Fibroblast of peridontal ligament (primary cell): ENCODE results near the gene UBE3B.

ENCODE experiments used
- DNase-seq: peaks from one replicate; pipeline ENCODE4 v3.0.0-alpha.2; 2010; ENCODE audit errors: extremely low read depth

Gene UBE3B

GRCh38 chr12:109475993-109476806 is 1.2 kb upstream of the UBE3B start:
- peak; percentile 60 for DNase-seq

DNA sequence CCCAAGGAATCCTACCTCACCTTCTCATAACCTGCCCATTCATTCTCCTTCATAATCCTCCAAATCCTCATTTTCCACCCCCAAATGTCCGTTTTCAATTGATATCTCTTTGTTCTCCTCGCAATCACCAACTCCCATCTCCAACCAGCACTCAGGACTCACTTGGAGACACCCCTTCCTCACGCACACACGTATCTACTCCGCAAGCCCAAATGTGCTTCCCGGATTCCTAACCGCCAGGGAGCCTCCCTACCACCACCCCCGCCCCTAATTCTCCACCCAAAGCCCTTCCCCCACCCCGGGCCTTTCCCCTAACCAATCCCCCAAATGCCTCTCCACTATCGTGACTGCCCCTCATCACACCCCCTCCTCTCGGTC is 638 bp upstream of the UBE3B start:
- peak; percentile 35 for DNase-seq

GRCh38 chr12:109477963-109478315 is 505 bp downstream of the UBE3B start:
- DNase-seq: no peak

- no peak for DNase-seq
Measured at GRCh38 chr12:109479761-109480160, 2.3 kb downstream of the UBE3B start.

DNA sequence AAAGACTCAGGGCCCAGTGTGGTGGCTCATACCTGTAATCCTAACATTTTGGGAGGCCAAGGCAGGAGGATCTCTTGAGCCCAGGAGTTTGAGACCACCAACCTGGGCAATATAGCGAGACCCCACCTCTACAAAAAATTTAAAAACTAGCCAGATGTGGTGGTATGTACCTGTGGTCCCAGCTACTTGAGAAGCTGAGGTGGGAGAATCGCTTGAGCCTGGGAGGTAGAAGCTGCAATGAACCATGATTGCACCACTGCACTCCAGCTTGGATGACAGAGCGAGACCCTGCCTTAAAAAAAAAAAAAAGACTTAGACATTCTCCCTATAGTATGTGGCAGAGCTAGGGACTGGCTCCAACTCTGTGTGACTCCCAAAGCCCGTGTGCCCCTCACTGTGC is 2.9 kb downstream of the UBE3B start:
- DNase-seq: no peak

DNA sequence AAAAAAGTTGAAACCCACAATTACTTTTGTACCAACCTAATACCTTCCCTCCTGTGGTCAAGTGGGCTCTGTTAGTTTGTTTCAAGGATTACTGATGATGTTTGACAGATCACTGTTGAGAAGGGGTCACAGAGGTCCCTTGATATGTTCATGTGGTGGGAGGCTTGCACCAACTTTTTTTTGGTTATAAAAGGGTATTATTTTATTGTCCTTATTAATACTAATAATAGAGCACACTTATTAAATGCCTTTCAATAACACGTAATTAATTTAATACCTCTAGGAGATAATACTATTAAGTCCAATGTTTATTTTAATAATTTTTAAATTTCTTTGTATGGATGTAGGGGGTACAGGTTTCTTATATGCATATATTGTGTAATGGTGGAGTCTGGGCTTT is 4.4 kb downstream of the UBE3B start:
- no peak for DNase-seq

GRCh38 chr12:109482491-109482890 is 5.1 kb downstream of the UBE3B start:
- DNase-seq: no peak

DNA sequence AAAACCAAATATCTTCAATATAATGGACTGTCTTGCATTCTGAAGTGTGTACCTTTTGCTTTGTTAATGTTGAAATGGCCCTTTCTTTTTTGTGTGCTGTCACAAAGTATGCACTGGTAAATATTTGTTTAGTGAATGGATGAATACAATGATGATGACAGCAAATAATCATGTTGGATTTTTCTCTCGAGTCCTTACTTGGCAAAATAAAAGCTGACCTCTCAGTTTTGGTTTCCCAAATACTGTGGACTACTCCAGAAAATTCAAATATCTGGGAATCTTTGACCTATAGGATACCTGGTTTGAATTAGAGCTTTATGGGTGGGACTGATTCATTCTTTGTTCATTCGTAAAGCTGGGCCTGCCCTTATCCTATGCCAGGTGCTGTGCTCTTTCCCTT is 5.5 kb downstream of the UBE3B start:
- no peak for DNase-seq

DNA sequence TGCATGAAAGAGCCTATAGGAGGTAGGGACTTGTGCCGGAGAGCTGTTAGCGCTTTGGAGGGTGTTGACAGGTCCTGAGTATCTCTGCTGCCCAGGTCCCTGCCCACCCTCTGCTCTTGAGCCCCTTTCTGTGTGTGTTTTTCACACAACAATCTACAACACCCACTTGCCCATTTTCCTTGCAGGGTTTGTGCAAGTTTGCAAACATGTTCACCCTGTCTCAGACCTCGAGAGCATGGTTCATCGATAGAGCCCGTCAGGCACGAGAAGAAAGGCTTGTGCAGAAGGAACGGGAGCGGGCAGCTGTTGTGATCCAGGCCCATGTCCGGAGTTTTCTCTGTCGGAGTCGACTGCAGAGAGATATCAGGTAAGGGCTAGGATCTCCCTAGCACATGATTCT is 5.9 kb downstream of the UBE3B start:
- DNase-seq: no peak

DNA sequence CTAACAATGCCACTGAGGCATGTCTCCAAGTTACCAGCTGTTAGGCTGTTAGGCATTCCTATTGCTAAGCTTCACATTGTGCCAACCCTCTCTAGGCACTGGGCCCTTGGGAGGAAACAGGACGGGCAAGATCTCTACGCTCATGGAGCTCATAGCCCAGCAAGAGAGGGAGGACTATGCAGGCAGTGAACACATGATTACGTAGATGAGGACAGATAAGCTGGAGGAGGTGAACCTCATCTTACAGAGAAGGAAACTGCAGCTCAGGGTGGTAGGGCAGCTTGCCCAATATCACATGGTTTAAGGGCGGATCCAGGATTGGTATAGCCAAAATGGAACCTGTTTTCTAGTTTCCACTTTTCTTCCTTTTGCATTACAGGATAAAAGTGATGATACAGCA is 7.8 kb downstream of the UBE3B start:
- DNase-seq: no peak

DNA sequence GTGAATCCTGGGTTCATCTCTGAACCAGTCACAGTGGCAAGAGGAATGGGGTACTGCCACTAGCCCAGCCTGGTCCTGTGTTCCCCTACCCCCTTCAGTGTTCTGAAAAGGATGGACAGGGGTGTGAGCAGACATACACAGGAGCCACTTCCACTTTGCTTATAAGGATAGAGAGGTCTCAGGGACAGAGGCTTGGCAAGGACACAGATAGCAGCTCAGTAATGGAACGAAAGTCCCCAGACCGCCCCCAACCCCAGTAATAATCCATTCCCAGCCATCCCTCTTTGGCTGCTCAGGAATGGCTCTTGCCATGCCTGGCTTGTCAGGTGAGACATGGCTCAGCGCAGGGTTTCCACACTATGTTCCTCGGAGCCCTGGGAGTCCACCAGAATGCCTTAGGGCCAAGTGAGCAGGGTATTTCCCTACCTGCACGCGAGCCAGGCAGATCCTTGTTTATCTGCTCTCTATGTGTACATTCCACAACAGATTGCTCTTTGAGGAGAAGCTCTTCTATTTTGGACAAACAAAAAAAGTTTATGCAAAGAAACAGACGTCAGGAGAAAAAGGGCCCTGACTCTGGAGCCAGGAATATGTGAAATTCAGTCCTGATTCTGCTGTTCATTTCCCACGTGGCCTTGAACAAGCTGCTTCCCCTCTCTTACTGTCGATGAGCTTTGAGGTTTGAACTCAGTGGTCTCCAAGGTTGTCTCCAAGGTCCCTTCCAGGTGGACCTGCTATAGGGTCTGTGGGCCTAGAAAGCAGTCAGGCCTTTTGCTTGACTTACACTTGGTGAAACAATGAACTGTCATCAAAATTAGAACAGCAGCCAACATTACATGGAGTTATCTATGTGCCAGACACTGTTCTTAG is 10.0 kb downstream of the UBE3B start:
- no peak for DNase-seq

DNA sequence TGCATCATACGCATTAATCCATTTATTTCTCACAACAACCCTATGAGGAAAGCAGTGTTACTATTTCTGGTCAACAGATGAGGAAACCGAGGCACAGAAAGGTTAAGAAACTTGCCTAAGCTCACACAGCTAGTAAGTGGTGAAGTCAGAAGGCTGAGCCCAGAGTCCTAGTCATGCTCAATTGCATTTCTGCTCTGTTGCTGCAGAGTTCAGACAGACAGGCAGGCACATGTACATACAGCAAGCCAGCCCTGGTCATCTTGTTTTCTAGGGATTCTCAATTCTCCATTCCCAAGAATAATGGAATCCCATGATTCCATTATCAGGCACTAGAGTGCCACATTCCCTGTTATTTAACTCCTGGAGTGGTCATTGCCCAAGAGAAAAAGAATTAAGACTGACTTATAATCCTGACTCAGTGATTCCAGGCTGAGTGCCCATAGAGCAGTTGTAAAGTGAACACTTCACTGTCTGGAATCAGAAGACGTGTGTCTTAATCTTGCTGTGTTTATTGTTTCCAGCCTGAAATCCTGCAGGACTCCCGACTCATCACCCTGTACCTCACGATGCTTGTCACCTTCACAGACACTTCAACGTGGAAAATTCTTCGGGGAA is 10.7 kb downstream of the UBE3B start:
- peak; percentile 30 for DNase-seq

GRCh38 chr12:109489016-109489954 is 11.9 kb downstream of the UBE3B start:
- no peak for DNase-seq

DNA sequence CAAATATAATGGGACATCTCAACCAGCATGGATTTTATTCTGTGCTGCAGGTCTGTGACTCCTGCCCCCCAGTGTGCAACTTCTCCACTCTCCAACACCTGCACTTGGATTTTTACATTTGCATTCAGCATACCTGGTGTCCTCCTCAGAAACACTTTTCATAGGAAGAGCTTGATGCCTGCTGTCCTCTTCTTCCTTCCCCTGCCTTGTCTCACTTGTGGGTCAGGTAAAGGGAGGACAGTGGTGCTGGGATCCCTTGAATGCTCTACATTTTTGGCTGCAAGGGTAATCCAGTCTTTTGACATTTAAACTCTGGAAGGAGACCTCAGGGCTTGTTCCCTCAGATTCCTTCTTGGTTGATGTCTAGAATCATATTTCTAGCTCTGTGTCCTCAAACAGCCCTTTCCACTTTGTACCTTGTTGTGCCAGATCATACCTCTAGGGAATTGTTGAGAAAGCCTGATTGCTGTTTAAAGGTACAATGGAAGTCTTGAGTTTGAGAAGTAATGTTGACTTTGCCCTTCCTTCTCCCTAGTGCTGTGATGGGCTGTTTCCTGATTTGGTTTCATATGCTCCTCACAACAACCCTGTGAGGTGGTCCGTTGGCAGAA is 12.6 kb downstream of the UBE3B start:
- DNase-seq: no peak

DNA sequence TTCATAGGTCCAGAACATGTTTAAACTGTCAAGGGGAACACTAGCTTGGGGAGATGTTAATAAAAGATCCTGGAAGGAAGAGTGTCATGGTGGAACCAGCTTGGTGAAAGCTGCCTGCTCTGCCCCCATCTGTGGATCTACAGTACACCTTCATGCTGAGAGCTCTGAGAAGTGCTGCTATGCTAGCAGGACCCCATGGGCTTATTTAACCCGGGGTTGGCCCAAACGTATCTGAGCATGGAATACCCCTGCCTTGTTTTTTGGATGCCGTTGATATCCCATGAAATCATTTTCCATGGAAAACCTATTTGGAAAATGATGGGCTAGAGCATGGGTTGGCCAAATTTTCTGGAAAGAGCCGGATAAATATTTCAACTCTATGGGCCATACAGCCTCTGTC is 14.2 kb downstream of the UBE3B start:
- DNase-seq: no peak

GRCh38 chr12:109492371-109492770 is 14.9 kb downstream of the UBE3B start:
- no peak for DNase-seq

DNA sequence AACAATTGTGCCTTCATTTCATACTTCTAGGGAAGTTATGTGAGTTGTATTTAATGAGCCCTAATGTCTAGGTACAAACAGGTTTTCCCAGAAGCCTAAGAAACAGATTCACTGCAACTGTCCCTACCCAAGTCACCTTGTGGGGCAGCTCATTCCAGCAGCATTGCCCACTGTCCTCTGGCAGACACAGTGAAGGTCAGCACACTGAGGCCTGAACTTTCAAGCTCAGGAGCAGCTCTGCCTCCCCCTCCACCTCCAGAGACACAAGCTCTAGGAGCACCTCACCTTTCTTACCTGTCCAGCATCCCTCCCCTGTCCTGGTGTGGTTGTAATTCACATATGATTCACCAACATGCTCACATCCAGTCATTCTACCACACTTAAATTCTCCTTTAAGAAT is 15.7 kb downstream of the UBE3B start:
- no peak for DNase-seq

DNA sequence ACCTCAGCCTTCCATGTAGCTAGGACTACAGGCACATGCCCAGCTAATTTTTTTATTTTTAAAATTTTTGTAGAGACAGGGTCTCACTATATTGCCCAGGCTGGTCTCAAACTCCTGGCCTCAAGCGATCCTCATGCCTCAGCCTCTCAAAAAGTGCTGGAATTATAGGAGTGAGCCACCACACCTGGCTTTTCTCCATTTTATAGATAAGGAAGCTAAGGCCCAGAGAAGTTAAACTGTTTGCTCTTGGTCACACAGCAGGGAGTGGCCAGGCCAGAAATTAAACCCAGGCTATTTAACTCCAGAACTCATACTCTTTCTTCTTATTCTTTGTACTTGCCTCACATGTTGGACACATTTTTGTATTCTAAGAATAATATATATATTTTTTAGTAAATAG is 16.5 kb downstream of the UBE3B start:
- no peak for DNase-seq

- DNase-seq: no peak
Measured at GRCh38 chr12:109494348-109494881, 17.0 kb downstream of the UBE3B start.

- no peak for DNase-seq
Measured at GRCh38 chr12:109495012-109495411, 17.6 kb downstream of the UBE3B start.

- DNase-seq: no peak
Measured at GRCh38 chr12:109496306-109496705, 18.9 kb downstream of the UBE3B start.
